K562 (cell line): ENCODE measurements around the gene ABHD12. TPM values are rescaled to one million over a fixed set of nuclear protein-coding genes. Genes with fewer than 3 reads are reported as not detected.

Experiments used
- ATAC-seq: fragments of 200-7000 bp; cut with Tn5 transposase; 3 replicates; pipeline ENCODE4 v1.9.1; 2020; ENCODE audit warnings: moderate library complexity
- BruUV-seq: library from RNA; stranded (reverse); fragments of 400-500 nt; replicated peaks from 2 replicates; lab custom pipeline; 2021; lab: Mats Ljungman, UMichigan
- CTCF ChIA-PET: fragments of 300-600 bp; formaldehyde crosslinking; extraction: SDS; loops from one replicate; lab custom pipeline; 2021; ENCODE audit warnings: low intra/inter-chr PET ratio; lab: Yijun Ruan, JAX
- POLR2A ChIA-PET: fragments of 300-600, 350-650 bp; sonication (Branson Sonifier 250); formaldehyde crosslinking; extraction: SDS; loops from one replicate; lab custom pipeline; 2021; ENCODE audit warnings: antibody characterized with exemption, inconsistent platforms; lab: Yijun Ruan, JAX
- DNase-seq, 4 experiments: peaks; one replicate each; pipeline versions ENCODE4 v3.0.0 to v3.0.0-alpha.2; 2011 to 2018; ENCODE audit warnings: low spot score in 3 of 4, mixed read lengths in 3 of 4; ENCODE audit errors: extremely low read depth in 1 of 4
- FAIRE-seq: peaks from 2 replicates; lab custom pipeline; 2011; peaks lifted over from hg19 to GRCh38; lab: Jason Lieb, UNC
- H2AFZ ChIP-seq: 2 replicates; pipeline ENCODE4 v1.6.0; 2011; ENCODE audit warnings: low read depth, low read length, control low read depth, inconsistent platforms
- H3K27ac ChIP-seq: fragments of 200-600 bp; 3 replicates; pipeline ENCODE4 v1.8.0; 2011; ENCODE audit warnings: low read depth, mild to moderate bottlenecking, control low read depth, inconsistent platforms, low read length, moderate library complexity, mixed read lengths; ENCODE audit errors: extremely low read depth
- H3K27me3 ChIP-seq, 2 experiments: fragments of 300-600 bp in 1 of 2; 2 replicates in 1 of 2; 3 replicates in 1 of 2; pipeline versions ENCODE4 v1.6.0 to v1.8.0; 2011; ENCODE audit warnings: inconsistent platforms in 2 of 2, low read length in 2 of 2, mild to moderate bottlenecking in 1 of 2, mixed read lengths in 1 of 2, moderate library complexity in 1 of 2; ENCODE audit not compliant: control insufficient read depth in 2 of 2, insufficient read depth in 2 of 2
- H3K36me3 ChIP-seq: fragments of 300-600 bp; 3 replicates; pipeline ENCODE4 v1.8.0; 2011; ENCODE audit warnings: mild to moderate bottlenecking, low read length, inconsistent platforms; ENCODE audit not compliant: control insufficient read depth, insufficient read depth
- H3K4me1 ChIP-seq, 2 experiments: fragments of 200-600 bp in 1 of 2; replicated peaks in 1 of 2; 2 replicates in 1 of 2; 3 replicates in 1 of 2; pipeline versions ENCODE4 v1.5.1 to v1.8.0; 2011; ENCODE audit warnings: inconsistent platforms in 2 of 2, low read length in 2 of 2, mild to moderate bottlenecking in 1 of 2, mixed read lengths in 1 of 2, moderate library complexity in 1 of 2; ENCODE audit not compliant: control insufficient read depth in 2 of 2, insufficient read depth in 2 of 2
- H3K4me2 ChIP-seq: 2 replicates; pipeline ENCODE4 v1.6.1; 2011; ENCODE audit warnings: low read length, control low read depth, inconsistent platforms, mixed read lengths; ENCODE audit not compliant: insufficient read depth
- H3K4me3 ChIP-seq: fragments of 200-600 bp; sonication (generic), shearing (Covaris generic); 2 replicates; pipeline ENCODE4 v1.5.1; 2016; ENCODE audit warnings: control low read depth, inconsistent platforms
- H3K79me2 ChIP-seq: fragments of 200-600 bp; 3 replicates; pipeline ENCODE4 v1.8.0; 2011; ENCODE audit warnings: low read length, inconsistent platforms; ENCODE audit not compliant: control insufficient read depth, insufficient read depth
- H3K9ac ChIP-seq, 2 experiments: 2 replicates each; pipeline versions ENCODE4 v1.6.0 to v1.6.1; 2011; ENCODE audit warnings: low read depth in 2 of 2, low read length in 2 of 2, control low read depth in 1 of 2, inconsistent platforms in 1 of 2, mild to moderate bottlenecking in 1 of 2, mixed read lengths in 1 of 2; ENCODE audit not compliant: insufficient read depth in 1 of 2
- H3K9me1 ChIP-seq: one replicate; pipeline ENCODE4 v1.6.0; 2011; ENCODE audit warnings: inconsistent platforms, mild to moderate bottlenecking, low read length, moderate library complexity; ENCODE audit not compliant: control insufficient read depth, insufficient read depth
- H3K9me3 ChIP-seq: replicated peaks from 2 replicates; pipeline ENCODE4 v1.5.1; 2011; ENCODE audit warnings: low read depth, low read length, inconsistent platforms; ENCODE audit not compliant: control insufficient read depth, insufficient read depth
- H4K20me1 ChIP-seq: replicated peaks from 2 replicates; pipeline ENCODE4 v1.6.1; 2011; ENCODE audit warnings: low read length, inconsistent platforms, mixed read lengths; ENCODE audit not compliant: control insufficient read depth, insufficient read depth
- NCOA6 ChIP-seq: fragments of 450-650 bp; IDR thresholded peaks from 2 replicates; pipeline ENCODE4 v1.6.1; 2017; ENCODE audit warnings: mild to moderate bottlenecking
- PHF21A ChIP-seq: fragments of 450-650 bp; IDR thresholded peaks from 2 replicates; pipeline ENCODE4 v1.6.1; 2017; ENCODE audit warnings: low read depth, borderline replicate concordance
- SMAD2 ChIP-seq: fragments of 150-350 bp; IDR thresholded peaks from 2 replicates; pipeline ENCODE4 v1.6.1; 2014; ENCODE audit warnings: low read depth, mild to moderate bottlenecking, low read length
- STAG1 ChIP-seq: sonication (generic); formaldehyde crosslinking; IDR thresholded peaks from 2 replicates; pipeline ENCODE4 v1.5.0; 2020; ENCODE audit warnings: missing genetic modification reagents, borderline replicate concordance
- ZKSCAN8 ChIP-seq: fragments of 200-800 bp; sonication (Bioruptor generic); IDR thresholded peaks from 2 replicates; pipeline ENCODE4 v1.6.1; 2016; ENCODE audit warnings: missing genetic modification characterization, missing compliant biosample characterization
- WGBS: fragments of 100-300 bp; shearing (Covaris generic); methylation state at CpG from one replicate; pipeline ENCODE4 v1.1.6; 2016; ENCODE audit warnings: low coverage, mixed read lengths; ENCODE audit not compliant: insufficient coverage; ENCODE audit errors: missing lambda C conversion rate; 5-methylcytosine and 5-hydroxymethylcytosine counted together
- in situ Hi-C: fragments of 300-500 bp; cut with MboI; formaldehyde crosslinking; loops from 4 replicates; pipeline ENCODE4 v1.15.0; 2018; ENCODE audit warnings: inconsistent platforms, mixed read lengths
- intact Hi-C: fragments of 100-400 bp; cut with micrococcal nuclease; formaldehyde crosslinking; loops from 2 replicates; pipeline ENCODE4 v1.14.2; 2022
- polyA plus RNA-seq, 8 experiments: library from polyadenylated mRNA; depleted of rRNA in 4 of 8; stranded (reverse) in 5 of 8; unstranded in 3 of 8; fragments of >200 nt; fragmentation: Nextera tagmentation in 2 of 8; fragmentation: Illumina TruSeq in 1 of 8; extraction: Ambion mirVana in 2 of 8; extraction: Trizol in 1 of 8; gene quantifications; 2 replicates each; pipeline versions ENCODE4 v1.2.1 to v1.2.3, GENCODE V29; 2011 to 2014; ENCODE audit warnings: inconsistent platforms in 1 of 8, missing spikeins in 1 of 8
- total RNA-seq, 7 experiments: library from RNA; depleted of rRNA in 6 of 7; stranded (reverse); fragments of >200 nt in 6 of 7; fragmentation: Illumina TruSeq in 2 of 7; extraction: Trizol in 2 of 7; gene quantifications; 2 replicates each; pipeline versions ENCODE4 v1.2.1 to v1.2.3, GENCODE V29; 2011 to 2021; ENCODE audit warnings: low replicate concordance in 1 of 7
- TF ChIP-seq, protein P1 (sequence below): sonication (generic); formaldehyde crosslinking; IDR thresholded peaks from 2 replicates; pipeline ENCODE4 v1.8.1; 2023; ENCODE audit warnings: mild to moderate bottlenecking, missing genetic modification reagents

ABHD12 gene
- total and polyA plus RNA-seq, 9 of the 15 experiments (the other 6 are each of a cell fraction or from before 2014, with no cell fraction given) = 0.65 to 15.6 (median 9.1) TPM

DNA sequence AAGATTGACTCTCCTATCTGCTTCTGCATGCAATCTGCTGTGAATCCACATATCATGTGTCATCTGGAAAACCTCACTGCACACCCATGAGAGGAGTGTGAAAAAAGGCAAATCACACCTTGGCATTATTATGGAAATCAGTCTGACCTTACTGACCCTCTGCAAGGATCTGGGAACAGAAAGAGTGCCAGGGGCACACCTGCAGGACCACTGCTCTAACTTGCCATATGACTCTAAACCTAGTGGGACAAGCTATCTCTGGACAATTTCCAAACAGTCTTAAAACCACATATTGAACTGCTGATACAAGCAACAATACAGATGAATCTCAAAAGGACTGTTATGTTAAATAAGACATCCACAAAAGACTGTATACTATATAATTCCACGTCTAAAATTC, 50.3 kb downstream of the ABHD12 start:
- no peaks in the 10 kb centered on the region for H3K9me3 ChIP-seq
- intact Hi-C loops = no loop called here
- no peaks in the 10 kb centered on the region; the same call in 2 of the 3 replicates for H3K79me2 ChIP-seq
- H3K27me3 ChIP-seq = no peaks in the 10 kb centered on the region
- no peak overlapping the region for H2AFZ ChIP-seq
- H3K4me1 ChIP-seq = no peaks in the 10 kb centered on the region; a peak in 1 of 5 replicates
- WGBS = 0% methylated on average over 1 of the region's 1 CpG
- no TSS peak for BruUV-seq
- TF ChIP-seq PHF21A (no peak), SMAD2 (no peak), NCOA6 (no peak), STAG1 (CRISPR knock-in tag) (no peak), ZKSCAN8 (CRISPR knock-in tag) (no peak)
- TF ChIP-seq, protein P1, sequence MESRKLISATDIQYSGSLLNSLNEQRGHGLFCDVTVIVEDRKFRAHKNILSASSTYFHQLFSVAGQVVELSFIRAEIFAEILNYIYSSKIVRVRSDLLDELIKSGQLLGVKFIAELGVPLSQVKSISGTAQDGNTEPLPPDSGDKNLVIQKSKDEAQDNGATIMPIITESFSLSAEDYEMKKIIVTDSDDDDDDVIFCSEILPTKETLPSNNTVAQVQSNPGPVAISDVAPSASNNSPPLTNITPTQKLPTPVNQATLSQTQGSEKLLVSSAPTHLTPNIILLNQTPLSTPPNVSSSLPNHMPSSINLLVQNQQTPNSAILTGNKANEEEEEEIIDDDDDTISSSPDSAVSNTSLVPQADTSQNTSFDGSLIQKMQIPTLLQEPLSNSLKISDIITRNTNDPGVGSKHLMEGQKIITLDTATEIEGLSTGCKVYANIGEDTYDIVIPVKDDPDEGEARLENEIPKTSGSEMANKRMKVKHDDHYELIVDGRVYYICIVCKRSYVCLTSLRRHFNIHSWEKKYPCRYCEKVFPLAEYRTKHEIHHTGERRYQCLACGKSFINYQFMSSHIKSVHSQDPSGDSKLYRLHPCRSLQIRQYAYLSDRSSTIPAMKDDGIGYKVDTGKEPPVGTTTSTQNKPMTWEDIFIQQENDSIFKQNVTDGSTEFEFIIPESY (CRISPR knock-in tag) = no peak
- H3K4me3 ChIP-seq = no peak overlapping the region
- no peak overlapping the region for H3K27ac ChIP-seq
- DNase-seq (no peak), ATAC-seq (no peak), FAIRE-seq (no peak)
- H3K9ac ChIP-seq = no peak overlapping the region
- no peaks in the 10 kb centered on the region for H3K9me1 ChIP-seq
- in situ Hi-C loops = no loop called here
- ChIA-PET POLR2A (interaction anchor here (0.6 kb wide), 1 partner anchor 18 kb away, joined by 3 read pairs; no protein-coding TSS in a partner anchor), CTCF (no interaction called here)
- H4K20me1 ChIP-seq = no peaks in the 10 kb centered on the region
- no peak overlapping the region for H3K4me2 ChIP-seq
- H3K36me3 ChIP-seq = no peaks in the 10 kb centered on the region
